Loucy (cell line): ENCODE measurements around the gene PKM.

Experiments used
- EZH2phosphoT487 ChIP-seq: fragments of 200-600 bp; IDR thresholded peaks from 2 replicates; pipeline ENCODE4 v1.6.1; 2018; ENCODE audit warnings: antibody characterized with exemption, mild to moderate bottlenecking, moderate library complexity, borderline replicate concordance
- TF ChIP-seq, protein P1 (sequence below): fragments of 200-600 bp; sonication (generic); conservative IDR thresholded peaks from 2 replicates; pipeline ENCODE4 v1.5.1; 2014; ENCODE audit warnings: mild to moderate bottlenecking, antibody characterized with exemption, low read length

- TF ChIP-seq, protein P1, sequence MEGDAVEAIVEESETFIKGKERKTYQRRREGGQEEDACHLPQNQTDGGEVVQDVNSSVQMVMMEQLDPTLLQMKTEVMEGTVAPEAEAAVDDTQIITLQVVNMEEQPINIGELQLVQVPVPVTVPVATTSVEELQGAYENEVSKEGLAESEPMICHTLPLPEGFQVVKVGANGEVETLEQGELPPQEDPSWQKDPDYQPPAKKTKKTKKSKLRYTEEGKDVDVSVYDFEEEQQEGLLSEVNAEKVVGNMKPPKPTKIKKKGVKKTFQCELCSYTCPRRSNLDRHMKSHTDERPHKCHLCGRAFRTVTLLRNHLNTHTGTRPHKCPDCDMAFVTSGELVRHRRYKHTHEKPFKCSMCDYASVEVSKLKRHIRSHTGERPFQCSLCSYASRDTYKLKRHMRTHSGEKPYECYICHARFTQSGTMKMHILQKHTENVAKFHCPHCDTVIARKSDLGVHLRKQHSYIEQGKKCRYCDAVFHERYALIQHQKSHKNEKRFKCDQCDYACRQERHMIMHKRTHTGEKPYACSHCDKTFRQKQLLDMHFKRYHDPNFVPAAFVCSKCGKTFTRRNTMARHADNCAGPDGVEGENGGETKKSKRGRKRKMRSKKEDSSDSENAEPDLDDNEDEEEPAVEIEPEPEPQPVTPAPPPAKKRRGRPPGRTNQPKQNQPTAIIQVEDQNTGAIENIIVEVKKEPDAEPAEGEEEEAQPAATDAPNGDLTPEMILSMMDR: no peak
- TF ChIP-seq EZH2phosphoT487: no peak
Measured at GRCh38 chr15:72162569-72162968, 68.4 kb downstream of the PKM start.
